GM12873 (cell line): ENCODE measurements around the gene PPP2R5C.

Source experiments
- TF ChIP-seq, protein P1 (sequence below): IDR thresholded peaks from 2 replicates; pipeline ENCODE4 v1.5.1; 2012; ENCODE audit warnings: low read depth, mild to moderate bottlenecking, moderate library complexity, low read length, control low read depth; ENCODE audit not compliant: insufficient read depth; ENCODE audit errors: missing control alignments

PPP2R5C gene

DNA sequence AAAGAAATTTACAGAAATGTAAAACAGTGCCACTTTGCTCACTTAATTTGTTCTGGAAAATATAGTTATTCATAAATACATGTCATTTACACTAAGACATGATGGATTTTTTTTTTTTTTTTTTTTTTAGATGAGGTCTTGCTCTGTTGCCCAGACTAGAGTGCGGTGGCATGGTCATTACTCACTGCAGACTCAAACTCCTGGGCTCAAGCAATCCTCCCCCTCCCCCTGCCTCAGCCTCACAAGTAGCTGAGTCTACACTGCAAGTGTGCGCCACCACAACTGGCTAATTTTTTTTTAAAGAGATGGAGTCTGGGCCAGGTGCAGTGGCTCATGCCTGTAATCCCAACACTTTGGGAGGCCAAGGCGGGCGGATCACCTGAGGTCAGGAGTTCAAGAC is 101.2 kb downstream of the PPP2R5C start:
- TF ChIP-seq, protein P1, sequence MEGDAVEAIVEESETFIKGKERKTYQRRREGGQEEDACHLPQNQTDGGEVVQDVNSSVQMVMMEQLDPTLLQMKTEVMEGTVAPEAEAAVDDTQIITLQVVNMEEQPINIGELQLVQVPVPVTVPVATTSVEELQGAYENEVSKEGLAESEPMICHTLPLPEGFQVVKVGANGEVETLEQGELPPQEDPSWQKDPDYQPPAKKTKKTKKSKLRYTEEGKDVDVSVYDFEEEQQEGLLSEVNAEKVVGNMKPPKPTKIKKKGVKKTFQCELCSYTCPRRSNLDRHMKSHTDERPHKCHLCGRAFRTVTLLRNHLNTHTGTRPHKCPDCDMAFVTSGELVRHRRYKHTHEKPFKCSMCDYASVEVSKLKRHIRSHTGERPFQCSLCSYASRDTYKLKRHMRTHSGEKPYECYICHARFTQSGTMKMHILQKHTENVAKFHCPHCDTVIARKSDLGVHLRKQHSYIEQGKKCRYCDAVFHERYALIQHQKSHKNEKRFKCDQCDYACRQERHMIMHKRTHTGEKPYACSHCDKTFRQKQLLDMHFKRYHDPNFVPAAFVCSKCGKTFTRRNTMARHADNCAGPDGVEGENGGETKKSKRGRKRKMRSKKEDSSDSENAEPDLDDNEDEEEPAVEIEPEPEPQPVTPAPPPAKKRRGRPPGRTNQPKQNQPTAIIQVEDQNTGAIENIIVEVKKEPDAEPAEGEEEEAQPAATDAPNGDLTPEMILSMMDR, result no peak

- TF ChIP-seq, protein P1, result no peak
These were observed 103.8 kb downstream of the PPP2R5C start for GRCh38 chr14:101865288-101865687.

DNA sequence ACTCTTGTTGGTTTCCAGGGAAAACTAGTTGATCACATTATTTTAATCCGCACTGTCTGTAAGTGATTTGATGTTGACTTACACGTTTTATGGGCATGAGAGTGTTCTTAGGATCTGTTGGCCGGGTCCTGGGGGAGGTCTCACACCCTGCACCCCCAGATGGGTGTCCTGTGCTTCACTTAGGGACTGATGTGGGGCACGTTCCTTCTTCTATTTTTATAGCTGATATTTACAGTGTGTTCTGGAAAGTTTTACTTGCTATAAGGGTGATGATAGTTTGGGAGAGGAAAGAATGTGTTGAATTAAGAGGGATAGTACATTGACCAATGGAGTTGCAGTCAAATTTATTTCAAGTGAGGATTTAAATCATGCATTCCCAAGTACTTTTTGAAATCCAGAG is 106.3 kb downstream of the PPP2R5C start:
- TF ChIP-seq, protein P1, result no peak

DNA sequence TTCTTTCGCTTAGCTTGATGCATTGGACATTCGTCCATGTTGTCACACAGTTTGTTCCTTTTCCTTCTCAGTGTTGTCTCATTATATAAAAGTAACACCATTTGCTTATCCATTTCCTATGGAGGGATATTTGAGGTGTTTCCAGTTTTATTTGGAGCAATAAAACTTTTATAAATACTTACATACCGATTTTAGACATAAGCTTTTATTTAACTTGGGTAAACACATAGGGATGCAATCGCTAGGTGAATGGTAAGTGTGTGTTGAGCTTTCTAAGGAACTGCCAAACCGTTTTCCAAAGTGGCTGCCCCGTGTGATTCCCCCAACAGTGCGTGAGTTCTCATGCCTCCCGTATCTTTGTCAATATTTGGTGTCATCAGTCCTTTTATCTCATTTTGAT is 107.7 kb downstream of the PPP2R5C start:
- TF ChIP-seq, protein P1, result no peak

DNA sequence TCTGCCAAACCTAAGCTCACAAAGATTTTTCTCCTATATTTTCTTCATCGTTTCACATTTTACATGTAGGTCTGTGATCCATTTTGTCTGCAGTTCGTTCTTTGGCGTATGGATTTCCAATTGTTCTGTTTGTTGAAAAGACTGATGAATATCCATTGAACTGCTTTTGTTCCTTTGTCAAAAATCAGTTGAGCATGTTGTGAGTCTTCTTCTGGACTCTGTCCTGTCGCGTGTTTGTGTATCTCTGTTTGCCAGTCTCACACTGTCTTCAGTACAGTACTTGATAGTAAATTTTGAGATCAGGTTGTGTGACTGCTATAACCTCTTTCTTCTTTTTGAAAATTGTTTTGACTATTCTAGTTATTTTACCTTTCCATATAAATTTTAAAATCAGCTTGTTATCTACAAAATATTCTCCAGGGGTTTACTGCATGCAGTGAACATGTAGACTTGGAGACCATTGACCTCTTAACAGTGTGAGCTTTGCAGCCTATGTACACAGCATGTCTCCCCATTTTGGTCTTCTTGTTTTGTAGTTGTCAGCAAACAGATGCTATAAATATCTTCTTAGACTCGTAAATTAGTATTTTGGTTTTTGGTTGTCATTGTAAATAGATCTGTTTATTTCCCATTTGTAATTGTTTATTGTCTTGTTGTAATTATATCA is 108.9 kb downstream of the PPP2R5C start:
- TF ChIP-seq, protein P1, result no peak

DNA sequence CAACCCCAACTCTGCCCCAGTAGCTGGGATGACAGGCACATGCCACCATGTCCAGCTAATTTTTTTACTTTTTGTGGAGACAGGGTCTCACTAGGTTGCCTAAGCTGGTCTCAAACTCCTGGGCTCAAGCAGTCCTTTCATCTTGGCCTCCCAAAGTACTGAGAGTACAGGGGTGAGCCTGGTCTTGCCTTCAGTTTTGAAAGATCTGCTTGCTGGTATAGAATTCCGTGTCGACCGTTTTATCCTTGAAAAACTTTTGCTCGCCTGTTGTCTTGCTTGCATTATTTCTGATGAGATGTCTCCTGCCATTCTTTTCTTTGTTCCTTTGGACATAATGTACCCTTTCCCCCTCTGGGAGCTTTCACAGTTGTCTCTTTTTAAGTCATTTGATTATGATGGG is 110.8 kb downstream of the PPP2R5C start:
- TF ChIP-seq, protein P1, result no peak

GRCh38 chr14:101873076-101873825 is 111.7 kb downstream of the PPP2R5C start:
- TF ChIP-seq, protein P1, result no peak
